Stimulated activated effector memory CD8-positive, alpha-beta T cell treated with anti-CD3 and anti-CD28 coated beads, Interleukin-12 subunit alpha, Interleukin-12 subunit beta, amount 100 ng/mL, for 72 hours (primary cell): ENCODE measurements around the gene PDSS1.

ENCODE experiments used
- ATAC-seq: fragments of 150-1000 bp; cut with Tn5 transposase; 2 replicates; pipeline ENCODE4 v1.10.0; 2021
- DNase-seq, 2 donors: peaks; one replicate each; pipeline ENCODE4 v3.0.0; 2021 to 2022; ENCODE audit warnings: low spot score in 2 of 2
- H3K27ac Mint-ChIP-seq: one replicate; pipeline ENCODE4 v1.8.0; 2022; ENCODE audit warnings: mild to moderate bottlenecking, mixed read lengths
- H3K36me3 Mint-ChIP-seq: one replicate; pipeline ENCODE4 v1.8.0; 2022; ENCODE audit warnings: mild to moderate bottlenecking, mixed read lengths
- H3K4me1 Mint-ChIP-seq: one replicate; pipeline ENCODE4 v1.8.0; 2022; ENCODE audit warnings: mixed read lengths
- H3K4me3 Mint-ChIP-seq: one replicate; pipeline ENCODE4 v1.8.0; 2022; ENCODE audit warnings: mild to moderate bottlenecking, mixed read lengths
- H3K9me3 Mint-ChIP-seq: one replicate; pipeline ENCODE4 v1.8.0; 2022; ENCODE audit warnings: mixed read lengths

Gene PDSS1

DNA sequence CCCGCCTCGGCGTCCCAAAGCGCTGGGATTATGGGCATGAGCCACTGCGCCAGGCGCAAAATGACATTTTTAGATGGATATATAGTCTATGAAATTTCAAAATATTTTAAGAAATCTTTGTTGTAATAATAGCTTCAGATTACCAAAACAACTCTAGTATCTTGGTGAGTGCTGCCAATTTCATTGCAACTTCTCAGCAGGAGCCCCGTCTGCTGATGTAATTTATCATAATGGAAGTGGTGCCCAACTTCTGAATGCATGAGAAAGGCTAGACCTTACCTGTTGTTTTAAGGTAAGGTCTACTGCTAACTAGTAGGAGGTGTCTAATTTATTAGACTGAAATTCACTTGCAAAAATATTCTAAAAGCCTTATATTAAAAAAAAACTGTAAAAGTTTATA is 20.0 kb downstream of the PDSS1 start:
- no peak for DNase-seq
- Mint-ChIP-seq H3K27ac (no peak overlapping the region), H3K4me3 (no peak overlapping the region), H3K9me3 (no peaks in the 10 kb centered on the region), H3K4me1 (peaks cover 10% of the 10 kb centered on the region), H3K36me3 (peaks cover 91% of the 10 kb centered on the region)
- ATAC-seq: no peak

DNA sequence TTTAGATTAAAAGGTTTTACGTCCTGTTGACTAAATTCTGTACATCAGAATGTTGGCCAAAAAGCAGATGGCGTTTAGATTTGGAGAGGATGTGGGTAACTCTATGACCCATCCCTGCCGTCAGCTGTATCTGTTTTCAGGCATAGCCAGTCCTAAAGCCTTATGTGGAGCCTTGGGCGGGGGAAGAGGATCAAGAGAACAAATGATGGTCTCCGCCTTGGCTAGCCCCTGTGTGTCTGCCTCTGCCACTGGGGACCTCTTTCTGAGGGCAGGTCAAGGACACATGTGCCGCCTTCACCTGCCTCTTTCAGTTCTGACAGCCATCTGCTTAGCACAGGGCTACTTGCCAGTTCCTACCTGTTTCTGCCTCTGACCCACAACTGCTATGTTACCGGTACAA is 24.1 kb downstream of the PDSS1 start:
- peak; percentile 26 to 75 for DNase-seq
- Mint-ChIP-seq H3K36me3 (peaks cover 91% of the 10 kb centered on the region), H3K4me3 (peak overlapping the region; percentile 59), H3K4me1 (peaks cover 16% of the 10 kb centered on the region), H3K9me3 (no peaks in the 10 kb centered on the region), H3K27ac (peak overlapping the region; percentile 95)
- peak; percentile 99 for ATAC-seq

GRCh38 chr10:26723016-26723415 is 25.5 kb downstream of the PDSS1 start:
- ATAC-seq (no peak), DNase-seq (peak in 1 of 2 donors; percentile 26)
- H3K4me3 Mint-ChIP-seq: no peak overlapping the region
- H3K36me3 Mint-ChIP-seq: peaks cover 91% of the 10 kb centered on the region
- H3K9me3 Mint-ChIP-seq: no peaks in the 10 kb centered on the region
- H3K4me1 Mint-ChIP-seq: peaks cover 16% of the 10 kb centered on the region
- peak overlapping the region; percentile 1 for H3K27ac Mint-ChIP-seq

DNA sequence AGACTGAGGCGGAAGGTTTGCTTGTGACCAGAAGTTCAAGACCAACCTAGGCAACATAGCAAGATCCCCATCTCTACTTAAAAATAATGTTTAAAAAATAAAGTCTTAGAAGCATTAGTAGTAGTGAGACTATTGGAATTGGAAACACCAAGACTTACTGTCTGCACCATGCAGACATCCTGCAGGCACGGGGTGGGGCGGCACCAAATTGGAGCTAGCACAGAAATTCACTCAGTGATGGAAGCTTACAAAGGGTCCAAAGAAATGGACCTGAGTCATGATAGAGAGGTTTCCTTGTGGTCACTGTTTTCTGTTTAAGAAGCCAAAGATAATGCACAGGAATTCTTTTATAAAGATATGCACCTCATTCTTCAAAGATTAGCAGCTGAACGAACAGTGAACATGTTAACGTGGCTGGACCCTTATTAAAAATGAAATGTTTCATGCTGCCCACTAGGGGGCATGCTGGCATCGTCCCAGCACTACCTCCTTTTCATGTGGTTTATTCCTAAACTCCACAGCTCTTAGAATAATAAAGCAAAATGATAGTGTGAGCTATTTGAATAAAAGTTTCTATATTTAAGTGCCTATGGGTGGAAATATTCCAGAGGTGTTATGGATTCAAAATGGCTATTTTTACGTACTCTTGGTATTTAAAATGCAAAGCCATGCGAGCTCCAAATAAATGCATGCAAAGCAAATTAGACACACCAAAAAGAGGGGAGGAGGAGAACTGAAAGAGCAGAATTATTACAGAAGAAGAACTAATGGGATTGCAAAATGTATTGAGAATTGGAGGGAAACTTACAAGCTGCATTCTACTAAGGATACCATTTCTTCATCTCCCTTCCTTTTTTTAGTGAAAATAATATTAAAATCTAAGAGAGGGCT is 28.6 kb downstream of the PDSS1 start:
- DNase-seq (no peak), ATAC-seq (peak; percentile 47)
- Mint-ChIP-seq H3K4me3 (no peak overlapping the region), H3K36me3 (peaks cover 90% of the 10 kb centered on the region), H3K4me1 (peaks cover 16% of the 10 kb centered on the region), H3K9me3 (no peaks in the 10 kb centered on the region), H3K27ac (peak overlapping the region; percentile 32)

GRCh38 chr10:26727005-26727404 is 29.5 kb downstream of the PDSS1 start:
- H3K4me1 Mint-ChIP-seq: peaks cover 7% of the 10 kb centered on the region
- H3K4me3 Mint-ChIP-seq: no peak overlapping the region
- H3K36me3 Mint-ChIP-seq: peaks cover 88% of the 10 kb centered on the region
- H3K9me3 Mint-ChIP-seq: no peaks in the 10 kb centered on the region
- H3K27ac Mint-ChIP-seq: no peak overlapping the region
- ATAC-seq (no peak), DNase-seq (no peak)

DNA sequence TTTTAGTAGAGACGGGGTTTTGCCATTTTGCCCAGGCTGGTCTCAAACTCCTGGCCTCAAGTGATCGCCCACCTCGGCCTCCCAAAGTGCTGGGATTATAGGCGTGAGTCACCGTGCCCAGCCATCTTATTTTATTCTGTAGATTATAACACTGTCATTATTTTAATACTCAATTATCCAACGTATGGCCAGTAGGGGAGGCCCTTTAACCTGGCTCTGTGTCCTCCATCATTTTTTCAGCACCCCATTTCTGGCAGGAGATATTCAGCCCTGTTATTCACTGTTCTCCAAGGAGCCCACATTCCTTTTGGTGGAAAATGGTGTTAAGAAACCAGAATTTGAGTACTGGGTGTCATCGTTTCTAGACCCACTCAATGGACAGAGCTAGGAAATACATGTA is 31.5 kb downstream of the PDSS1 start:
- Mint-ChIP-seq H3K27ac (no peak overlapping the region), H3K9me3 (no peaks in the 10 kb centered on the region), H3K36me3 (peaks cover 91% of the 10 kb centered on the region), H3K4me3 (no peak overlapping the region), H3K4me1 (peaks cover 6% of the 10 kb centered on the region)
- no peak for ATAC-seq
- DNase-seq: no peak

GRCh38 chr10:26729395-26729794 is 31.9 kb downstream of the PDSS1 start:
- Mint-ChIP-seq H3K9me3 (no peaks in the 10 kb centered on the region), H3K4me3 (no peak overlapping the region), H3K27ac (no peak overlapping the region), H3K4me1 (peaks cover 6% of the 10 kb centered on the region), H3K36me3 (peaks cover 89% of the 10 kb centered on the region)
- DNase-seq: no peak
- no peak for ATAC-seq

GRCh38 chr10:26730552-26730951 is 33.1 kb downstream of the PDSS1 start:
- Mint-ChIP-seq H3K4me3 (no peak overlapping the region), H3K4me1 (peaks cover 6% of the 10 kb centered on the region), H3K36me3 (peaks cover 92% of the 10 kb centered on the region), H3K27ac (no peak overlapping the region), H3K9me3 (no peaks in the 10 kb centered on the region)
- ATAC-seq (no peak), DNase-seq (no peak)

GRCh38 chr10:26733750-26734568 is 36.5 kb downstream of the PDSS1 start:
- ATAC-seq: no peak
- peak overlapping the region; percentile 99 for H3K27ac Mint-ChIP-seq
- no peak for DNase-seq
- H3K4me3 Mint-ChIP-seq: no peak overlapping the region
- peaks cover 25% of the 10 kb centered on the region for H3K4me1 Mint-ChIP-seq
- H3K36me3 Mint-ChIP-seq: peaks cover 92% of the 10 kb centered on the region
- no peaks in the 10 kb centered on the region for H3K9me3 Mint-ChIP-seq

- peaks cover 92% of the 10 kb centered on the region for H3K36me3 Mint-ChIP-seq
Measured at GRCh38 chr10:26735435-26735834, 37.9 kb downstream of the PDSS1 start.

GRCh38 chr10:26737730-26738129 is 40.2 kb downstream of the PDSS1 start:
- Mint-ChIP-seq H3K4me1 (peaks cover 50% of the 10 kb centered on the region), H3K36me3 (peaks cover 96% of the 10 kb centered on the region), H3K9me3 (no peaks in the 10 kb centered on the region), H3K27ac (peak overlapping the region; percentile 99), H3K4me3 (peak overlapping the region; percentile 62)
- DNase-seq (peak; percentile 19 to 70), ATAC-seq (peak; percentile 91)

More at GRCh38 chr10:26735435-26735834, 37.9 kb downstream of the PDSS1 start:
- Mint-ChIP-seq H3K4me1 (peaks cover 37% of the 10 kb centered on the region), H3K27ac (peak overlapping the region; percentile 99), H3K9me3 (no peaks in the 10 kb centered on the region), H3K4me3 (no peak overlapping the region)
- no peak for DNase-seq
- ATAC-seq: no peak

DNA sequence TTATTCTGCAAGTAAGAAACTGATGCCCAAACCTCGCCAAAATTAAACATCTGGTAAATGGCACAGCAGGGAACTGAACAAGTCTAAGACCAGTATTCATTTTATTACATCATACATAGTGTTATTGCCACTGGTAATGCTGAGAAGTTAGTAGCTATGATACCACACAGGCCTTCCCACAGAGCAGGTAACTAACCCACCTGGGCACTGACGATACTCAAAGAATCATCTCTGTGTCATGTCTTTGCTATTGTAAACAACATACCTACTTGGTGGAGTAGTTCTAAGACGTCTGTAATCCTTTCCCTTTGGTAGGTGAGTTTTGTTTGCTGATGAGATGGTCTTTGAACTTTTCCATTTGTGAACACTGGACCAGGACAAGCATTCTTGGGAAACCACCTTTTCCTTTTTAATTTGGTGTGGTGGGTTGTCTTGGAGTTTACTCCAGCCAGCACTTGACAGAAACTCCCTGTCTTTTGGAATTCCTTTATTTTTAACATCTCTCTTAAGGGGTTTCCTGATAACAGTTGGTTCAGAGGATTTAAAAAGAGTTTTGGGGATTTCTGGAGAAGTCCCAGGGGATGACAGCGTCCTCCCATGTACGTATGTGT is 40.9 kb downstream of the PDSS1 start:
- peaks cover 96% of the 10 kb centered on the region for H3K36me3 Mint-ChIP-seq

DNA sequence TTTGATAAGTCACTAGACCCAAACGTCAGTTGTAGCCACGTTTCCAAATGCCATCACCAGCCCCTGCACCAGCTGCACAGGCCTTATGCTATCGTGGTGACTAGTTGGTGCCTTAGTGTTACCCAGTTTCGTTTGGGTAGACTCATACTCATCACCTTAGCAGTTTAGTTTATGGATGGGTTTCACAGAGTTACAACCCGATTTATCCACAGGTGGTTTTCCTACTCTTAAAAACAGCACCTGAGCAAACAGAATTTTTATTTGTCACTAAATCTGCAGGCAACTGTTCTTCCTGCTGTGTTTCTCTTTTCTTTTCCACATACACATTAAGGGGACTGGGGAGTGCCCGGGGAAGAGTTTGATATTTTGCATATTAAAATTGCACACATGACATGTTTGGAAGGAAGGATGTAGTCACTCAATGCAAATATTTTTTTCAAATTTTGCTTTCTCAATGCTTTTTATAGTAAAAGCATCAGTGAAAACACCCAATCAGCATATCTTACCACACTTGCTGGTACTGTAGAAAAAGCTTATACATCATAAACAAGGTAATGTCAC is 41.6 kb downstream of the PDSS1 start:
- Mint-ChIP-seq H3K4me3 (peak overlapping the region; percentile 62), H3K27ac (peak overlapping the region; percentile 99), H3K9me3 (no peaks in the 10 kb centered on the region), H3K36me3 (peaks cover 100% of the 10 kb centered on the region), H3K4me1 (peaks cover 64% of the 10 kb centered on the region)
- ATAC-seq: peak; percentile 75
- no peak for DNase-seq

More for the DNA sequence above, 40.9 kb downstream of the PDSS1 start:
- ATAC-seq: no peak
- DNase-seq: no peak
- H3K4me1 Mint-ChIP-seq: peaks cover 57% of the 10 kb centered on the region
- H3K27ac Mint-ChIP-seq: peak overlapping the region; percentile 99
- peak overlapping the region; percentile 62 for H3K4me3 Mint-ChIP-seq
- H3K9me3 Mint-ChIP-seq: no peaks in the 10 kb centered on the region

- ATAC-seq: no peak
- peaks cover 100% of the 10 kb centered on the region for H3K36me3 Mint-ChIP-seq
- peak overlapping the region; percentile 62 for H3K4me3 Mint-ChIP-seq
- no peaks in the 10 kb centered on the region for H3K9me3 Mint-ChIP-seq
- H3K27ac Mint-ChIP-seq: peak overlapping the region; percentile 99
- DNase-seq: no peak
- H3K4me1 Mint-ChIP-seq: peaks cover 62% of the 10 kb centered on the region
Measured at GRCh38 chr10:26741368-26741767, 43.9 kb downstream of the PDSS1 start.

DNA sequence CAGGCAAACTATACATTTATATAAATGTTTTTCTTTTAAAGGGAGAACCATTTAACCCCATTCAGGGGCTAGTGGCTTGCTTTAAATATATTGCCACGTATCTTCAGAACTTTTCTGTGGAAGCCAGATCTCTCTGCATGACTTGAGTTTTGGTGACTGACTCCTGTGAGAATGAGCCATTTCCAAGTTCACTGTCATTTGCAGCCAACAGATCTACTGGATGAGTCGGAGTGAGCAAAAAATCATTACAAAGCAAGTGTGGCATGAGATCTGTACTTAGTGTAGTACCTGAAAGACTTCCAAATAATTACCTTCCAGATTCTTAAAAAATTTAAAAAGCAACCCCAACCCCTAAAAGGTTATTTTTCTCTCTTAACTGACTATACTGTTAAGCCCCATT is 45.6 kb downstream of the PDSS1 start:
- Mint-ChIP-seq H3K27ac (peak overlapping the region; percentile 99), H3K9me3 (no peaks in the 10 kb centered on the region), H3K4me3 (no peak overlapping the region), H3K36me3 (peaks cover 100% of the 10 kb centered on the region), H3K4me1 (peaks cover 49% of the 10 kb centered on the region)
- ATAC-seq (no peak), DNase-seq (no peak)
